HG02610 (cell line): ENCODE results near the gene KLHL25.
A peak's percentile ranks its signal among the peaks of the same experiment; 100 is the strongest.
"Not testable (repeated sequence)": the region's sequence is repeated elsewhere in the genome, so short reads cannot be mapped to it uniquely, and the experiment has no call there.

Source experiments
- ATAC-seq: cut with Tn5 transposase; IDR thresholded peaks from one replicate; pipeline ENCODE4 v1.9.1; 2021; ENCODE audit warnings: mild to moderate bottlenecking, moderate library complexity; ENCODE audit not compliant: unreplicated experiment

The KLHL25 gene

DNA sequence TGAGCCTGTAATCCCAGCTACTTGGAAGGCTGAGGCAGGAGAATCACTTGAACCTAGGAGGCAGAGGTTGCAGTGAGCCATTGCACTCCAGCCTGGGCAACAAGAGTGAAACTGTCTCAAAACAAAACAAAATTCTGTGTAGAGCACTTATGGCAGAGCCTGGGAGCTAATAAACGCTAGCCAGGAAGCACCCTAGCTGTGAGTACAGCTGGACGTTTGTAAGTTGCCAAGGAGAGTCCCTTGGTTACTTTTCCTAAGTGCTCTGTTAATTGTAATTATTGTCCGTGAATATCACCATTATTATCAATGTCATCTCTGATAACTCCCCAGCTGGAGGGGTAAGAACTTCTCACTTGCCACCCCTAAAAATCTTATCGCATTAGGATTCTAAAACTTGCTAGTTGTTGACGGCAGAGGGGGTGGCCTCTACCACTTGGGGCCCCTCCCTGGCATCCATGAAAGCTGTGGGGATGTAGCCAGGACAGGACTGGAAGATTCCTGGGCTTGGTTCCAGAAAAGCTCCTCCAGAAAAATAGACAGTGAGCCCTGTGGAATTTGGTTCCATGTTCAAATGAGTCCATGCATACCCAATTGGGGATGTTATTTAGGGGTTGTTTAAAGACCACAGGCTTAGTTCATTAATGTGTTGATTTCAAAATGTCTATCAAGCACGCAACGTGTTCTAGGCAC lies 9.9 kb upstream of the KLHL25 start:
- ATAC-seq = no peak

DNA sequence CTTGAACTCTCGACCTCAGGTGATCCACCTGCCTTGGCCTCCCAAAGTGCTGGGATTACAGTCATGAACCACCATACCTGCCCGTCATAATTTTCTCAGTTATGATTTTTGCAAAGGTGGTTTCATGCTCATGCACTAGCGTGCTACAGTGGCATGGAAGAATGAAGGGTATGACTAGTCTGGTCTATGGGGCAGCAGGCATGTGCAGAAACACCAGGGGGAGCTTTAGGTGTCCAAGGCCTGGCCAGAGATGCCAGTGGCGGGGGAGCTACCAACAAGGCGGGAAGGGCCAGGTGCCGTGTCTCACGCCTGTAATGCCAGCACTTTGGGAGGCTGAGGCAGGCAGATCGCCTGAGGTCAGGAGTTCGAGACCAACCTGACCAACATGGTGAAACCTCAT lies 7.9 kb upstream of the KLHL25 start:
- ATAC-seq = not testable (repeated sequence)

DNA sequence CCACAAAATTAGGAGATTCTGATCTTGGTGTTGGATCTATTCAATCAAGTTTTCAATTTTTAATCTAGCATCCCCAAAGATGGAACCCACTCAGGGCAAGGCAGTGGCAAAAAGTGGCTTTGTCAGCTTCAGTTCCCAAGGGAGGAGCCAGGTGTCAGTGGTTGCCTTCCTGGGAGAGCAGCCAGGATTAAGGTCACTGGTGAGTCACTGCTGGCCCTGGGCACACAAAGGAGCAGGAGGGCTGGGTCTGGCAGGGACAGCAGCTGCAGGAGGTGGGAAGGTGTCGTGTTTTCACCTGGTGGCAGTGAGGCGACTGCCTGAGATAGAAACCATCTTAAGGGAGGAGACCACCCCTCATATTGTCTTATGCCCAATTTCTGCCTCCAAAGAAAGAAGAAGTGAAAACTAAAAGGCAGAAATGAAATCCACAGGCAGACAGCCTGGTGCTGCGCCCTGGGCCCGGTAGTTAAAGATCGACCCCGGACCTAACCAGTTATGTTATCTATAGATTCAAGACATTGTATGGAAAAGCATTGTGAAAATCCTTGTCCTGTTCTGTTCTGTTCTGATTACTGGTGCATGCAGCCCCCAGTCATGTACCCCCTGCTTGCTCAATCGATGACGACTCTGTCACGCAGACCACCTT lies 5.9 kb upstream of the KLHL25 start:
- ATAC-seq = no peak

DNA sequence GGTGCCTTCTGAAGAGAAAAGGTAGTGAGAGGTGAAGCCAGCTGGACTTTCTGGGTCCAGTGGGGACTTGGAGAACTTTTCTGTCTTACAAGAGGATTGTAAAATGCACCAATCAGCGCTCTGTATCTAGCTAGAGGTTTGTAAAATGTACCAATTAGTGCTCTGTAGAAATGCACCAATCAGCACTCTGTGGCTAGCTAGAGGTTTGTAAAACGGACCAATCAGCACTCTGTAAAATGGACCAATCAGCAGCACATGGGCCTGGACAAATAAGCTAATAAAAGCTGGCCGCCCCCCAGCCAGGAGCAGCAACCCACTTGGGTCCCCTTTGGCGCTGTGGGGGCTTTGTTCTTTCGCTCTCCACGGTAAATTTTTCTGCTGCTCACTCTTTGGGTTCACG lies 1.6 kb upstream of the KLHL25 start:
- ATAC-seq = not testable (repeated sequence)

DNA sequence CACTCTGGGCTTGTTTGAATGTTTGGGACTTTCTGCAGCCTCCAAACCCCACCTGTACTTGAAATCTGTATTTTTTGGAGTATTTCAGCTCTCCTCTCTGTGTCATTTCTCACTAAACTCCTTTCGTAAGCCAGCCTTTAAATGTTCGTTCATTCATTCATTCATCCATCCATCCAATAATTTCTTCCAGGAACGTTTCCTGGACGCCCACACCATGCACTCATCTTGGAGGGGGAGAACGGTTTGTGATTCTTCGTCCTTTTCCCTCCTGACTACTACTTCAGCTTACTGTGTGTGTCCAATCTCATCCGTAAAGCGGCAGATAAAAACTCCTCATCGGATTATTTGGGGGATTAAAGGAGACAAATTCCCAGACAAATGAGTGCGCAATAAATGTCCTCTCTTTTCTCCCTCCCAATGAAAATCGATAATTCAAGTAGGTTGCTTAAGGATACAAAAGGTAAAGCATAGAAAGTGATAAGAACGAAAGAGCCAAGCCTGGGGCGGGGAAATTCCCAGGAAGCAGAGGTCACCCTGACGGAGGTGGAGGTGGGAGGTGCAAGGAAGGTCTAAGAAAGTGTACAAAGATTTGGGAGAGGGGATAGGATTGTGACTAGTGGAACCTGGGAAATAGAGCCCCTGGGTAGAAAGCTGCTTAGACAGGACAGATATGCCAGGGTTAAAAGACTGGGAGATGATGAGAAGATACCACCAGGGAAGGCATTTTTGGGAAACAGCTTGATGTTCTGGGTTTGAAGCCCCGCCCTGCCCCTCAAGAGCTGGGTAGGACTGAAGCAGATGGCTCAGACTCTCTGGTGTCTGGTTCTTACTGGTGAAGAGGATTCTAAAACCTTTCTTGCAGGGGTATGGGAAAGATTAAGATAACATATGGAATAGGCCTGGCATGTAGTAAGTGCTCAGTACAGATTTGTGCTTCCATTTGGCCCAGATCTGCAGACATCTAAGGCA lies 896 bp upstream of the KLHL25 start:
- no peak for ATAC-seq

DNA sequence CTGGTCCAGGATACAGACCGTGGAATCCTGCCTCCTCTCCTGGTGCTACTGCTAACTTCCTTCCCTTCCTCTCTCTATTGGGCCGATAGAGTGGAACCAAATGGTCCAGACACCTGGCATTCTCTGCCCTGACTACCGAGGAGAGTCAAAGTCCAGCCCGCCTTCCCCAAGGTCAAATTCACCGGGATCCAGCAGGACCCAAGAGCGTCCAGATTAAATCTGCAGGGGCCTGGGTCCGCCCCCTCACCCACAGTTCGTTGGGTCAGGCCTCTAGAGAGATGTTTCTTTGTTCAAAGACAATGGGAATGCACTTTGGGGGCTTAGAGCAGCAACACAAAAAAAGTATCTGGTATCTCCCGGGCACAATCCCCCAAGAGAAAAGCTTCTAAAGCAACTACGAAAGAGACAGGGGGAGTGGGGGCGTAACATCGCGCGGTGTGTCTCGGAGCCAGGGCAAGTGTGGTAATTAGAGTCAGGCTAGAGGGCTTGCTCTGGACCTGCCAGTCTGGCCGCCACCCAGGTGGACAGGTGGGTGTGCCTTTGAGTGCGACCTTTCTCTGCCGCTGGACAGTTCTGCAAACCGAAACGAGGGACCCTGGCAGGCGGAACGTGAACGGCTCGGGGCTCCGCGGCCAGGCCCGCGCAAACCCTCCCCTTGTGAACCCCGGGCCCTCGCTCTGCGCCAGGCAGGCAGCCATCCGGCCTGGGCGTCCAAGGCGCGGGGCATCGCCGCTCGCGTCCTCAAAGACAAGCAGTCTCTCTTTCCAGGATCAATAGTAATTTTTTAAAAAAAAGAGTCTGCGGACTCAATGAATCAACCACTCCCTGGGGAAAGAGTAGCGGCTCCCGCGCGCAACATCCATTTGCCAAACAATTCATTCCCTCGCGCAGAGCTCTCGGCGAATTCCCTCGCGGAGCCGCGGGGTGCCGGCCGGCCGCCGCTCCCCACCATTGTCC lies 806 bp downstream of the KLHL25 start:
- ATAC-seq = peak; percentile 30

DNA sequence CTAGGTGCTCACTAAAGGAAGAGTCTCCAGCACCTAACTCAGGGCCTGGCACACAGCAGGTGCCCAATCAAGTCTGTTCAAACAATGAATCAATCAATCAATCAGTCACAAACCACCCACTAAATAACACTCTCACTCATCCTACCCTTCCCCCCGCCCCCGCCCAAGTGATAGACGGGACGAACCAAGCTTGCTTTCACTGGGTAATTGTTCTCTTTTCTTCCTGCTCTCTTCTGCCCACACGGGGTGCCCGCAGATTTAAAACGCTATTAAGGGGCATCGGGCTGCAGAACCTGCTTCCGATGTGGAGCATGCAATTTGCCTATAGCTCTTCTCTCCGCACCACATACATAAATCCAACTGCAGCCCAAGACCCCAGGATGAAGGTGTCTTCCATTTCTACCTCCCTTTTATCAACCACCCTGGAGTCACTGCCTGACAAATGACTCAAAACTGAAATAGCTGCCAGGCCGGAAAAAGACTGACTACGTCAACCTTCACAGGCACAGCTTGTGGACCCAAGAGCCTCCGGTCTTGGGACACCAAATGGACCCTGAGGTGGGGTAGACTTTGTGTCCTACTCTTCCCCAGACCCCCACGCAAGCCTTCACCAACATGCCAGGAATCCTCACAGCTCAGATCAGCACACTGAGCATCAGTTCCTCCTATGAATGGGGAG lies 1.7 kb downstream of the KLHL25 start:
- ATAC-seq = no peak

DNA sequence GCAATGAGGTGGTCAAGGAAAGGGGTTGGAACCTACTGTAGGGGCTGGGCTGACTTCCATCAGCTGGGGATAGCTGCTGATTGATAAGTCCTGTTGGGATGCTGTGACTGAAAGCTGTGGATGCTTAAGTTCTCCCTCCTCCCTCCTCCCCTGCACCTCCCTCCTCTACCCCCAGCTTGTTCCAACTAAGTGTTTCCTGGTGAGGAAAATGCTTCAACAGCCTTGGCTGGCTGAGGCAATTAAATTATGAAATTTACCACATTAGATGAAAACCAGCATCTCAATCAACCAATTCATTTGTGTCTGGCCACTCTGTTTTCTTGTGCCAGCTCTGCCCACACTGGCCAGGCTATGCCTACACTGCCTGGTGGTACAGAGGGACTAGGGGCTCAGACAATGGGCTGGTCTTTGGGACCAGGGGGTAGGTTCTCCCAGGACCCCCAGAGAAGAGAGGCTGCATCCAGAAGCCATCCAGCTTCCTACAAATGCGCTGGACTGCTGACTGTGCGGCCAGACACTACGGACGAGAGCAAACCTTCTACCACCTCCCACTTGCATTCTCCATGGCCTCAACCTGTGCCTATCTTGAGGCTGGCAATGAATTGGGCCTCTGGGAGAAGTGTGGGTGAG lies 2.5 kb downstream of the KLHL25 start:
- ATAC-seq = no peak

DNA sequence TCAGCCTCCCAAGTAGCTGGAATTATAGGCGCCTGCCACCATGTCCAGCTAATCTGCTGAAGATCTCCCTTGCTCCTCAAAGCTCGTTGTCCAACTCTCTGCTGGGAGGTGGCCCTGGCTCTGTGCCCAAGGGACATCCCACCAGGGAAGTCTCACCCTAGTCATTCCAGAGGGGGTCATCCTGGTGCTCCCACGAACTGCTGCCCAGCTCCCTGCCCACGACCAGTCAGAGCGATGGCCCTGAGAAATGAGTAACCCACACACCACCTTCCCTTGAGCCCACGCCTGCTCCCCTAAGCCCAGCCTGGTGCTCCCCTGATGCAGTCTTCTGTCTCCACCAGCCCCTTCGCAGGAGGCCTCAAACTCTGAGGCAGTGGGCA lies 5.2 kb downstream of the KLHL25 start:
- ATAC-seq = no peak

DNA sequence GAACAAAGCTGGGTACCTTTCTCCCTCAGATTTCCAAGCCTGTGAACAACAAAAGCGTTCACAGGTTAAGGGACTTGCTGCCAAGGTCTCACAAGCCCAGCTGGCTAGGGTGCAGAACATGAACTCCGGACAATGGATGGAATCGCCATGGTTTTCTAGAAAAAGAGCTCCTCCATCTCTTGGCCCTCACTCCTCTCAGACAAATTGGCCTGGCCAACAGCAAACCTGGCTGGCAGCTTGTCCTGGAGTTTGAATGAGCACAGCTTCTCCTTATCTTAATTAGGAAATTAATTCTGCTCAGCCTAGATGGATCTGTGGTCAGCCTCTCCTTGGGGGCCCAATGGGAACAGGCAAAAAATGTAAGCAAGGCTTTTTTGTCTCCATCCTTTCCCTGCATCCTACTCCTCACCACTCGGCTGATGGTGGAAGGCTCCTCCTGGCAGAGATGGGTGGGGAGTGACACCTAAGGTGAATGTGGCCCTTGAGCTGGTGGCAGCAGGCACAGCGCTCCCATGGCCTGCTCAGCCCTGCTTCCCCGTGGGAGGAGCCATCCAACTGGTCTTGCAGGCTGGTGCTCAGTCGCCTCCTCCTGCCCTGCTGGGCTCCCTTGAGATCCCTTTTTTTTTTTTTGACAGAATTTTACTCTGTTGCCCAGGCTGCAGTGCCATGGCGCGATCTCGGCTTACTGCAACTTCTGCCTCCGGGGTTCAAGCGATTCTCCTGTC lies 5.8 kb downstream of the KLHL25 start:
- no peak for ATAC-seq

DNA sequence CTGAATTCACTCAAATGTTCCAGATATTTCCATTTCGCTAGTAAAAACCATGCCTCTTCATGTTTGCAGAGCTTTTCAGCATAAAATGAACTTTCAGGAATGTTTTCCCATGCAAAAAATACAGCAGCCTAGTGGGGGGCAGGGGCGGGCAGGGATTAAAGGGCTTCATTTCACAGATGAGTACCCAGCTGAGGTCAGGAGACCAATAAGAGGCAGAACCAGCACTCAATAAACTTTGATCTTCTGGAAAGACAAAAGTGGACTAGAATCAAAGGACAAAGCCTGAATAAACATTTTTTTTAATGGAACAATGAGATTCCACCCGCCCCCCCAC lies 8.0 kb downstream of the KLHL25 start:
- ATAC-seq = no peak

DNA sequence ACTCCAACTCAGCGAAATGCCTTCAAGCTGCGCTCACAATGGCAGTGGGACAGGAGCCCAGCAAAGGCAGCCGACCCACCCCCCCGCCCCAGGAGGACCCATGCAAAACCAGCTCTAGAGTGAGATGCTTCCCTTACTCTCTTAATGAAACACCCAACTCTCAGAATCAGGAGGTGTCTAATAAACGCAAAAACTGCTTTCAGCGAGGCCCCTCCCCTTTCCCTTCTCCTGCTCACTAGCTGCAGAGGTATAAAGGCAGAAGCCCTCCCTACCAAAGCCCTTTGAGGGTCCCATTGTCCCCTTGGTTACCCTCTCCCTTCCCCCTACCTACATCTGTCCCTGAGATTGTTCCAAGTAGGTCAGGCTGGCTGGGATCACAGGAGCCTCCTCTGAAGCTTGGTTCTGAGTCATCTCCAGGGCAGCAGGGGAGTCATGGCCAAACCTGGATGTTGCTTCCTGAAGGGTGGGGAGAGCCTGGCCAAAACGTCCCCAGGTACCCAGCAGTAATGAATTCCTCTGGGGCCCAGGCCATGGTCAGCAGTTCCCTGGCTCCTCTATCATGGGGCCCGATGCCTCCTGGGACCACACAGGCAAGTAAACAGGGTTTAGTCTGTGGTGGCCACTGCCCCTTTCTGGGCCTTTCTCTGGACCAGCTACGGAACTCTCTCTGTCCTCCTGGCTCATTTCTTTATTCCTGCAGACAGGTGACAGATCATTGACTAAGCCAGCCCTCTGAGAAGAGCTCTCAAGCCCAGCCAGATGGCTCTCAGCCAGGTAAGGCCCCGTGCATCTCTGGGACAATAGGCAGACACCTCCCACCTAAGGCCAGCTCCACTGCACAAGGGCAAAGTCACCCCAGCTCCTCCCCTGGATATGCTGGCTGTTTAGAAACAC lies 8.6 kb downstream of the KLHL25 start:
- no peak for ATAC-seq

DNA sequence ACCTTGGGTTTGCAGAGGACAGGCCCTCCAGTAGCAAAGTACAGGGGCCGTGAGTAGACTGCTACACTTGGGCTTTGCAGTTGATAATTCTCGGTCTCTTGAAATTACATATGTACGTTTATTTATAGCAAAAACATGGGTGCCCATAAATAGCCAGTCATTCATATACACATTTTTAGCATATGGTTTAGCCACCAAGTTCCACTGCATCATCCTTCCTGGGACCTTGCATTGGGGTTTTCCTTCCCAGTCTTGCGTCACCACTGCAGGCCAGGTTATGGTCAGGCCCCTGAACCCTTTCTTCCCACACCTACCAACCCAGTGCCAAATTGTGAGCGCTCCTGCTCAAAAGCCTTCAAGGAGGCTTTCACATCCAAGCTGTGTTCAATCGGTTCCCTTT lies 12.7 kb downstream of the KLHL25 start:
- no peak for ATAC-seq

DNA sequence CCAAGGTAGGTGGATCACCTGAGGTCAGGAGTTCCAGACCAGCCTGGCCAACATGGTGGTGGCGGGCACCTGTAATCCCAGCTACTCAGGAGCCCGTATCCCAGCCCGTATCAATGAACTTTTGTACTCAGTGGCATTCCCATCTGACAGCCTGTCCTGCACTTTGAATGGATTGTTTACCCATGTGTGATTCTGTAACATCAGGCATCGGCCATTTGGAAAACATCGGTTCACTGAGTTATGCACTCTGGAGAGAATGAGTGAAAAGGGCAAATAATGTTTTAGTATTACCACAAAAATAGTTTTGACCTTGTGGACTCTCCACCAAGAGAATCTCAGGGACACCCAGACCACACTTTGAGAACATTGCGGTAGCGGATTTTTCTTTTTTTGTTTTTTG lies 13.6 kb downstream of the KLHL25 start:
- no peak for ATAC-seq

DNA sequence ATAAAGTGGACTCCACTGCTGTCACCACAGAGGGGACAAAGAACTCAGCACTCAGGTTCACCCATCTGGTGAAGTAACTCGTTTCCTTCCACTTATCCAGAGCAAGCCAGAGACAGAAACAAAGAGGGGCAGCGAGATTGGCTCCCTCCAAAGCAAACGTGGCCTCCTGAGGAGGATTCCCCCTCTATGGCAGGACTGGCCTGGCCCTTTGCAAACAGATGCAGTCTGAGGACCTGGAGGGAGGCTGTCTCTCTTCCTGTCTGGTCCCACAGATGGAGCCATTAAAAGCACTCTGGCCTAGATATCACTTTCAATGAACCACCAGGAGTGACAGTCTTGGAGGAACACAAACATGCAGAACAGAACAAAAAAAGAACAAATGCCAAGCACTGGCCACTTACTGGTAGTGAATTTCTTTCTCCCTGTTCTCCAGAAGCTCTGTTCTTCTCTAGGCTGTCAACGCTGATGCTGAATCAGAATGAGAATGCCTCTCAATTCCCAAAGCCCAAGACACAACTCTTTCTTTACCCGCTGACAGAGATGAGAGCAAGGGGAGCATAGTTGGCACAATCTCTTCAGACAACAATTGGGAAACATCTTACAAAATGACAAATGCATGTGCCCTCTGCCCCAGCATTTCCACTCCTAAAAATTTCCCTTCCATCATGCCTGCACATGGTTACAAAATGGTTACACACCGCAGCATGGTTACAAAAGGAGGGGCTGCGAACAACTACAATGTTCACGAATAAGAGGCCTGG lies 14.3 kb downstream of the KLHL25 start:
- no peak for ATAC-seq

DNA sequence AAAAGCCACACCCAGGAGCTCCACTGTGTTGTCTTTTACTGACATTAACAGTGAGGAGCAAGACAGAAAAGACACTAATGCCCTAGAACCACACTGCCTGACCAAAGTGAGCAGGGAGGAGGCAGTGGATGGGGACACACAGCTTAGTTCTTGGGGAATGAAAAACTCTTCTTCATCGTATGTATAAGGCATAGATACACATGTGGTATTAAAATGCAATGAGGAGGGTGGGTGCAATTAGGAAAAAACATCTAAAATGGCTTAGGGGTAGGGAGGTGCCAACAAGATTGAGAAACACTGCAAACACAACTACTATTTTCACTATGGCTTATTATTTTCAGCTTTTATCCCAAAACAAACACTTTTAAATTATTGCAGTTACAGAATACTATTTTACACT lies 15.5 kb downstream of the KLHL25 start:
- ATAC-seq = no peak

DNA sequence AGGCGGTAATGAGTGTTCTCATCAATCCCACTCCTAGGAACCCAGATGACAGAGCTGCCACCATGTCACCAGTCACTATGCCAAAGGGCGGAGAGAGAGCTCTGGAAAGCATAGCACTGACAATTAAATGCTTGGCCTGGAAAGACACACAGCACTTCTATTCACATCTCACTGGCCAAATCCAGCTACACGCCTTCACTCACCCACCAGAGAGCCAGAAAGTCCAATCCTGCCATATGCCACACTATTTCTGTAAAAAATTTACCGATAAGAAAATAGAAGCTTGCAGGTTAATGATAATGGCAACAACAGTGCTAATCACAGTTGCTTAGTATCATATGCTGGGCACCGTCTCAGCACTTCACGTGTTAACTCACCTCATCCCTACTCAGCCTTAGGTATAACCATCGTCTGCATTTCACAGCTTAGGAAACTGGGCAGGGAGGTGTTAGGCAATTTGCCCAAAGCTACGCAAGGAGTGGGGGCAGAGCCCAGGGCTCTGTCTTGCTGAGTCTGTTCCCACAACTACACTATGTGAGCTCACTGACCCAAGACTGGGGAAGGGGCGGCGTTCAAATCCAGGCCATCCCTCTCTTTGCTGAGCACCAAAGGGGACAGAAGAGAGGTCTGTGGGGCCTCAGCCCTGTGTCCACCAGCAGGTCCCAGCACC lies 16.5 kb downstream of the KLHL25 start:
- ATAC-seq = no peak
